Measurements from ENCODE around the gene KRT7. TPM values are rescaled to one million over a fixed set of nuclear protein-coding genes. Genes with fewer than 3 reads are reported as not detected.
A peak's percentile ranks its signal among the peaks of the same experiment; 100 is the strongest.
"Not testable (repeated sequence)": the region's sequence is repeated elsewhere in the genome, so short reads cannot be mapped to it uniquely, and the experiment has no call there.

KRT7 gene
- total and polyA plus RNA-seq, 3 experiments from 2014 or later: 3.2 to 5.6 TPM; not detected in 1

GRCh38 chr12:52240247-52240646 lies 7.2 kb downstream of the KRT7 start:
- CTCF ChIA-PET; POLR2A ChIA-PET; H3K9me3 ChIP-seq (ENCODE audit: low read length); H3K4me3 ChIP-seq (ENCODE audit: low read length); H3K27ac ChIP-seq (ENCODE audit: low read depth, low read length); H3K27ac Mint-ChIP-seq; H3K4me3 Mint-ChIP-seq; DNase-seq; H3K36me3 Mint-ChIP-seq; H3K27me3 ChIP-seq (ENCODE audit: insufficient read depth, low read length, poor library complexity, severe bottlenecking); H3K36me3 ChIP-seq (ENCODE audit: insufficient read depth, low read length); H3K9me3 Mint-ChIP-seq: not testable (repeated sequence)
- H3K4me1 ChIP-seq (ENCODE audit: insufficient read depth, low read length): peaks cover 14% of the 10 kb centered on the region
- H3K27me3 Mint-ChIP-seq: peaks cover 3 to 16% of the 10 kb centered on the region in 2 donors
- peaks cover 11 to 15% (median 12%) of the 10 kb centered on the region in 3 donors for H3K4me1 Mint-ChIP-seq

- Mint-ChIP-seq H3K36me3 (no peaks in the 10 kb centered on the region), H3K4me3 (no peak overlapping the region), H3K27ac (no peak overlapping the region), H3K27me3 (peaks cover 5 to 16% of the 10 kb centered on the region in 2 donors), H3K4me1 (peaks cover 11 to 17% (median 12%) of the 10 kb centered on the region in 3 donors), H3K9me3 (no peaks in the 10 kb centered on the region)
- Histone ChIP-seq H3K4me1 (ENCODE audit: insufficient read depth, low read length) (peaks cover 14% of the 10 kb centered on the region), H3K36me3 (ENCODE audit: insufficient read depth, low read length) (no peaks in the 10 kb centered on the region), H3K27ac (ENCODE audit: low read depth, low read length) (no peak overlapping the region), H3K4me3 (ENCODE audit: low read length) (no peak overlapping the region), H3K27me3 (ENCODE audit: insufficient read depth, low read length, poor library complexity, severe bottlenecking) (no peaks in the 10 kb centered on the region), H3K9me3 (ENCODE audit: low read length) (no peaks in the 10 kb centered on the region)
- CTCF ChIA-PET: no interaction called here
- DNase-seq: no peak
- POLR2A ChIA-PET: no interaction called here
Observed at GRCh38 chr12:52241205-52241842, 8.3 kb downstream of the KRT7 start.

GRCh38 chr12:52242442-52243258 lies 9.6 kb downstream of the KRT7 start:
- Histone ChIP-seq H3K4me1 (ENCODE audit: insufficient read depth, low read length) (peaks cover 14% of the 10 kb centered on the region), H3K27me3 (ENCODE audit: insufficient read depth, low read length, poor library complexity, severe bottlenecking) (no peaks in the 10 kb centered on the region), H3K27ac (ENCODE audit: low read depth, low read length) (no peak overlapping the region), H3K36me3 (ENCODE audit: insufficient read depth, low read length) (no peaks in the 10 kb centered on the region), H3K4me3 (ENCODE audit: low read length) (no peak overlapping the region), H3K9me3 (ENCODE audit: low read length) (no peaks in the 10 kb centered on the region)
- ChIA-PET POLR2A (no interaction called here), CTCF (interaction anchor here (0.7 to 1.0 kb wide), 2 partner anchors 36 to 85 kb away, joined by 3 to 4 read pairs; no protein-coding TSS in a partner anchor)
- H3K9me3 Mint-ChIP-seq: no peaks in the 10 kb centered on the region
- H3K27me3 Mint-ChIP-seq: peaks cover 7 to 20% of the 10 kb centered on the region in 2 donors
- H3K27ac Mint-ChIP-seq: peak overlapping the region in 1 of 8 donors; percentile 8
- H3K4me1 Mint-ChIP-seq: peaks cover 11 to 20% (median 12%) of the 10 kb centered on the region in 3 donors
- no peak overlapping the region for H3K4me3 Mint-ChIP-seq
- no peak for DNase-seq
- no peaks in the 10 kb centered on the region for H3K36me3 Mint-ChIP-seq

- H3K4me3 ChIP-seq (ENCODE audit: low read length): no peak overlapping the region
- no peak for DNase-seq
- H3K4me1 ChIP-seq (ENCODE audit: insufficient read depth, low read length): peaks cover 14% of the 10 kb centered on the region
- no peaks in the 10 kb centered on the region for H3K36me3 ChIP-seq (ENCODE audit: insufficient read depth, low read length)
- CTCF ChIA-PET: interaction anchor here (0.7 kb wide), 1 partner anchor 36 kb away, joined by 4 read pairs; no protein-coding TSS in a partner anchor
- H3K27me3 Mint-ChIP-seq: peaks cover 8 to 25% of the 10 kb centered on the region in 2 donors
- H3K27ac ChIP-seq (ENCODE audit: low read depth, low read length): no peak overlapping the region
- POLR2A ChIA-PET: no interaction called here
- H3K4me3 Mint-ChIP-seq: peak overlapping the region in 1 of 7 donors; percentile 12
- peak overlapping the region in 4 of 8 donors; percentile 17 to 87 (median 38) for H3K27ac Mint-ChIP-seq
- H3K36me3 Mint-ChIP-seq: no peaks in the 10 kb centered on the region
- no peaks in the 10 kb centered on the region for H3K27me3 ChIP-seq (ENCODE audit: insufficient read depth, low read length, poor library complexity, severe bottlenecking)
- H3K4me1 Mint-ChIP-seq: peaks cover 11 to 20% (median 12%) of the 10 kb centered on the region in 3 donors
- no peaks in the 10 kb centered on the region for H3K9me3 ChIP-seq (ENCODE audit: low read length)
- no peaks in the 10 kb centered on the region for H3K9me3 Mint-ChIP-seq
Observed at GRCh38 chr12:52243259-52243855, 10.3 kb downstream of the KRT7 start.

- Histone ChIP-seq H3K27me3 (ENCODE audit: insufficient read depth, low read length, poor library complexity, severe bottlenecking) (no peaks in the 10 kb centered on the region), H3K36me3 (ENCODE audit: insufficient read depth, low read length) (no peaks in the 10 kb centered on the region), H3K4me1 (ENCODE audit: insufficient read depth, low read length) (peaks cover 14% of the 10 kb centered on the region), H3K9me3 (ENCODE audit: low read length) (no peaks in the 10 kb centered on the region), H3K27ac (ENCODE audit: low read depth, low read length) (no peak overlapping the region), H3K4me3 (ENCODE audit: low read length) (no peak overlapping the region)
- peaks cover 11 to 20% (median 12%) of the 10 kb centered on the region in 3 donors for H3K4me1 Mint-ChIP-seq
- H3K4me3 Mint-ChIP-seq: peak overlapping the region in 2 of 7 donors; percentile 12 to 26
- H3K36me3 Mint-ChIP-seq: no peaks in the 10 kb centered on the region
- ChIA-PET POLR2A (no interaction called here), CTCF (no interaction called here)
- H3K27ac Mint-ChIP-seq: peak overlapping the region; percentile 33 to 89 (median 60)
- peak in 4 of 5 donors; percentile 4 to 75 (median 24) for DNase-seq
- peaks cover 8 to 31% of the 10 kb centered on the region in 2 donors for H3K27me3 Mint-ChIP-seq
- H3K9me3 Mint-ChIP-seq: no peaks in the 10 kb centered on the region
Observed at GRCh38 chr12:52243856-52244614, 11.0 kb downstream of the KRT7 start.

- H3K4me1 ChIP-seq (ENCODE audit: insufficient read depth, low read length): peaks cover 14% of the 10 kb centered on the region
- Mint-ChIP-seq H3K27ac (peak overlapping the region in 4 of 8 donors; percentile 51 to 82 (median 65)), H3K27me3 (peaks cover 10 to 37% of the 10 kb centered on the region in 2 donors), H3K4me3 (peak overlapping the region in 1 of 7 donors; percentile 3), H3K36me3 (no peaks in the 10 kb centered on the region), H3K9me3 (no peaks in the 10 kb centered on the region), H3K4me1 (peaks cover 11 to 23% (median 12%) of the 10 kb centered on the region in 3 donors)
- CTCF ChIA-PET: no interaction called here
- H3K27ac ChIP-seq (ENCODE audit: low read depth, low read length): no peak overlapping the region
- peaks cover under 1% of the 10 kb centered on the region for H3K27me3 ChIP-seq (ENCODE audit: insufficient read depth, low read length, poor library complexity, severe bottlenecking)
- no peaks in the 10 kb centered on the region for H3K36me3 ChIP-seq (ENCODE audit: insufficient read depth, low read length)
- no peak for DNase-seq
- H3K9me3 ChIP-seq (ENCODE audit: low read length): no peaks in the 10 kb centered on the region
- POLR2A ChIA-PET: no interaction called here
- no peak overlapping the region for H3K4me3 ChIP-seq (ENCODE audit: low read length)
Observed at GRCh38 chr12:52244615-52244994, 11.6 kb downstream of the KRT7 start.

GRCh38 chr12:52245259-52245961 lies 12.4 kb downstream of the KRT7 start:
- Mint-ChIP-seq H3K4me3 (no peak overlapping the region), H3K27me3 (peaks cover 15 to 42% of the 10 kb centered on the region in 2 donors), H3K27ac (peak overlapping the region in 2 of 8 donors; percentile 25 to 47), H3K4me1 (peaks cover 11 to 29% (median 12%) of the 10 kb centered on the region in 3 donors), H3K9me3 (no peaks in the 10 kb centered on the region), H3K36me3 (no peaks in the 10 kb centered on the region)
- Histone ChIP-seq H3K4me1 (ENCODE audit: insufficient read depth, low read length) (peaks cover 14% of the 10 kb centered on the region), H3K27ac (ENCODE audit: low read depth, low read length) (no peak overlapping the region), H3K27me3 (ENCODE audit: insufficient read depth, low read length, poor library complexity, severe bottlenecking) (peaks cover 3% of the 10 kb centered on the region), H3K9me3 (ENCODE audit: low read length) (no peaks in the 10 kb centered on the region), H3K36me3 (ENCODE audit: insufficient read depth, low read length) (no peaks in the 10 kb centered on the region), H3K4me3 (ENCODE audit: low read length) (no peak overlapping the region)
- CTCF ChIA-PET: no interaction called here
- no peak for DNase-seq
- POLR2A ChIA-PET: no interaction called here
